Effector memory CD8-positive, alpha-beta T cell (primary cell): ENCODE measurements around the gene AMOTL1.
"Not testable (repeated sequence)": the region's sequence is repeated elsewhere in the genome, so short reads cannot be mapped to it uniquely, and the experiment has no call there.

Experiments
- ATAC-seq: fragments of 150-1000 bp; cut with Tn5 transposase; replicated peaks from 2 replicates; pipeline ENCODE4 v1.10.0; 2021; ENCODE audit warnings: mild to moderate bottlenecking, moderate library complexity
- DNase-seq, 3 experiments: peaks; one replicate each; pipeline ENCODE4 v3.0.0; 2021
- H3K27ac Mint-ChIP-seq, 2 donors: one replicate each; pipeline ENCODE4 v1.8.0; 2022; ENCODE audit warnings: mild to moderate bottlenecking in 2 of 2, mixed read lengths in 2 of 2, moderate library complexity in 2 of 2
- H3K27me3 Mint-ChIP-seq, 2 donors: one replicate each; pipeline ENCODE4 v1.8.0; 2022; ENCODE audit warnings: mixed read lengths in 2 of 2
- H3K36me3 Mint-ChIP-seq: one replicate; pipeline ENCODE4 v1.8.0; 2022; ENCODE audit warnings: mild to moderate bottlenecking, moderate library complexity, mixed read lengths; ENCODE audit not compliant: insufficient read depth
- H3K4me1 Mint-ChIP-seq, 2 donors: one replicate each; pipeline ENCODE4 v1.8.0; 2022; ENCODE audit warnings: low read depth in 2 of 2, mixed read lengths in 2 of 2
- H3K4me3 Mint-ChIP-seq, 2 donors: one replicate each; pipeline ENCODE4 v1.8.0; 2022; ENCODE audit warnings: mild to moderate bottlenecking in 2 of 2, mixed read lengths in 2 of 2, moderate library complexity in 2 of 2
- H3K9me3 Mint-ChIP-seq, 2 donors: one replicate each; pipeline ENCODE4 v1.8.0; 2022; ENCODE audit warnings: mixed read lengths in 2 of 2

The AMOTL1 gene

DNA sequence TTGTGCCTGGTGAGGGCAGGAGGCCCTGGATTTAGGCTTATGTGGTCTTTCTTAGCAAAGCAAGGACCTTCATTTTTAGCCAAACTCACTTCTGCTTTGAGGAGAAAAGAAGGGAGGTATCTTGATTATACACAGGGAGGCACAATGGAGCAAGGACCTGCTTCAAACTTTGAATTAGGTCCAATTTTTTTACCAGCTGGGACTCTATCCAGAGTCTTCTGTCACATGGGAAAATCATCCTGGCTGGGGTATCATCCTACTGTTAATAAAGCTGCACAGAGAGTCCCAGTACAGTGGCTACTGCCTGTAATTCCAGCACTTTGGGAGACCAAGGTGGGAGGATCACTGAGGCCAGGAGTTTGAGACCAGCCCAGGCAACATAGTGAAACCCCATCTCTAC is 117.4 kb downstream of the AMOTL1 start:
- Mint-ChIP-seq H3K27ac (no peak overlapping the region), H3K9me3 (peaks cover 0 to 9% of the 10 kb centered on the region in 2 donors), H3K36me3 (no peaks in the 10 kb centered on the region), H3K27me3 (no peaks in the 10 kb centered on the region), H3K4me3 (no peak overlapping the region), H3K4me1 (no peaks in the 10 kb centered on the region)
- no peak for ATAC-seq
- no peak for DNase-seq

- no peak overlapping the region for H3K4me3 Mint-ChIP-seq
- H3K36me3 Mint-ChIP-seq = no peaks in the 10 kb centered on the region
- peaks cover 4 to 11% of the 10 kb centered on the region in 2 donors for H3K27me3 Mint-ChIP-seq
- DNase-seq = no peak
- no peak overlapping the region for H3K27ac Mint-ChIP-seq
- peaks cover 4 to 27% of the 10 kb centered on the region in 2 donors for H3K9me3 Mint-ChIP-seq
- ATAC-seq = no peak
- H3K4me1 Mint-ChIP-seq = no peaks in the 10 kb centered on the region
Measured at GRCh38 chr11:94888204-94888603, 120.0 kb downstream of the AMOTL1 start.

DNA sequence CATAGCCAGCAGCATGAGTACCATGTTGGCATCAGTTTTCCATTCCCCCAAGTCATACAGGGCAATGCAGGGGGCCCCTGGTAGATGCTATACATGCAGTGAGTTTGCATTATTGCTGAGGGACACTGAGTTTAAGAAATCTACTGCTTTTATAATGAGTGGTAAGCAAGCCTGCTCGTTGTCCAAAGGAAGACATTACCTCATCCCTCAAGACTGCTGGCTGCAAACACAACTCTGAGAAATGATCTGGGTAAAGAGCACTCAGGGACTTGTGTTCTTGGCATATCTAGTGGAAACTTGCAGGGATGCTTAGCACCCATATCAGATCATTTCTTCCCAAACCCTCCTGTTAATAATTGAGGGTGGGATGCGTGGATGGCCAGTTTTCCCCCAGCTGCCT is 127.3 kb downstream of the AMOTL1 start:
- Mint-ChIP-seq H3K27me3 (peaks cover 18 to 19% of the 10 kb centered on the region in 2 donors), H3K27ac (no peak overlapping the region), H3K36me3 (no peaks in the 10 kb centered on the region), H3K4me3 (no peak overlapping the region), H3K9me3 (peaks cover 6 to 21% of the 10 kb centered on the region in 2 donors), H3K4me1 (no peaks in the 10 kb centered on the region)
- ATAC-seq (no peak), DNase-seq (no peak)

- H3K27ac Mint-ChIP-seq = no peak overlapping the region
- no peak for DNase-seq
- no peaks in the 10 kb centered on the region for H3K4me1 Mint-ChIP-seq
- H3K9me3 Mint-ChIP-seq = peaks cover 6 to 21% of the 10 kb centered on the region in 2 donors
- H3K36me3 Mint-ChIP-seq = no peaks in the 10 kb centered on the region
- peaks cover 18 to 19% of the 10 kb centered on the region in 2 donors for H3K27me3 Mint-ChIP-seq
- ATAC-seq = no peak
- H3K4me3 Mint-ChIP-seq = no peak overlapping the region
Measured at GRCh38 chr11:94895971-94896370, 127.8 kb downstream of the AMOTL1 start.

GRCh38 chr11:94897330-94897768 is 129.2 kb downstream of the AMOTL1 start:
- no peaks in the 10 kb centered on the region for H3K4me1 Mint-ChIP-seq
- DNase-seq = peak; percentile 10 to 19 (median 11)
- peaks cover 15 to 18% of the 10 kb centered on the region in 2 donors for H3K27me3 Mint-ChIP-seq
- H3K4me3 Mint-ChIP-seq = no peak overlapping the region
- no peak for ATAC-seq
- H3K9me3 Mint-ChIP-seq = peaks cover 6 to 12% of the 10 kb centered on the region in 2 donors
- H3K36me3 Mint-ChIP-seq = no peaks in the 10 kb centered on the region
- no peak overlapping the region for H3K27ac Mint-ChIP-seq

GRCh38 chr11:94907226-94907625 is 139.1 kb downstream of the AMOTL1 start:
- no peaks in the 10 kb centered on the region for H3K36me3 Mint-ChIP-seq

GRCh38 chr11:94909371-94909820 is 141.2 kb downstream of the AMOTL1 start:
- no peak for DNase-seq
- Mint-ChIP-seq H3K4me3 (no peak overlapping the region), H3K4me1 (no peaks in the 10 kb centered on the region), H3K27ac (no peak overlapping the region), H3K27me3 (peaks cover 0 to 7% of the 10 kb centered on the region in 2 donors), H3K9me3 (no peaks in the 10 kb centered on the region), H3K36me3 (no peaks in the 10 kb centered on the region)
- no peak for ATAC-seq

More at GRCh38 chr11:94907226-94907625, 139.1 kb downstream of the AMOTL1 start:
- no peak for ATAC-seq
- peaks cover 0 to 7% of the 10 kb centered on the region in 2 donors for H3K27me3 Mint-ChIP-seq
- no peak overlapping the region for H3K4me3 Mint-ChIP-seq
- DNase-seq = no peak
- H3K27ac Mint-ChIP-seq = no peak overlapping the region
- H3K9me3 Mint-ChIP-seq = no peaks in the 10 kb centered on the region
- no peaks in the 10 kb centered on the region for H3K4me1 Mint-ChIP-seq

DNA sequence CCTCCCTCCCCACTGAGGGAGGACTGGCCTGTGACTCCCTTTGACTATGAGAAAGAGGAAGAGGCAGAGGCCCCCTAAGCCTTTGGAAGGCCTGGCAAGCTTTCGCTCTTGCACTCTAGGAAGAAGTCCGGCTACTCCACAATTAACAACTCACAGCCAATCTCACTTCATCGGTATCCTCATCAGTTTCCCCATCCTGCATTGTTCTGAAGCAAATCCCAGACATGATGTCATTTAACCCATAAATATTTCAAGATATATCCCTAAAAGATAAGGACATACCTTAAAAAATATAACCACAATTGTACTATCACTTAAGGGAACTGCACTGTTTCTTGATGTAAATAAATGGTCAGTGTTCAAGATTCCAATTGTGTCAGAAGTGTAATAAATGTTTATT is 142.1 kb downstream of the AMOTL1 start:
- Mint-ChIP-seq H3K36me3 (no peaks in the 10 kb centered on the region), H3K4me1 (no peaks in the 10 kb centered on the region), H3K27ac (no peak overlapping the region), H3K27me3 (peaks cover 0 to 7% of the 10 kb centered on the region in 2 donors), H3K9me3 (no peaks in the 10 kb centered on the region), H3K4me3 (no peak overlapping the region)
- ATAC-seq (no peak), DNase-seq (no peak)

GRCh38 chr11:94910779-94911178 is 142.6 kb downstream of the AMOTL1 start:
- peaks cover 0 to 7% of the 10 kb centered on the region in 2 donors for H3K27me3 Mint-ChIP-seq
- DNase-seq (no peak), ATAC-seq (no peak)
- no peaks in the 10 kb centered on the region for H3K9me3 Mint-ChIP-seq
- H3K4me1 Mint-ChIP-seq = no peaks in the 10 kb centered on the region
- H3K27ac Mint-ChIP-seq = no peak overlapping the region
- H3K4me3 Mint-ChIP-seq = no peak overlapping the region
- no peaks in the 10 kb centered on the region for H3K36me3 Mint-ChIP-seq

DNA sequence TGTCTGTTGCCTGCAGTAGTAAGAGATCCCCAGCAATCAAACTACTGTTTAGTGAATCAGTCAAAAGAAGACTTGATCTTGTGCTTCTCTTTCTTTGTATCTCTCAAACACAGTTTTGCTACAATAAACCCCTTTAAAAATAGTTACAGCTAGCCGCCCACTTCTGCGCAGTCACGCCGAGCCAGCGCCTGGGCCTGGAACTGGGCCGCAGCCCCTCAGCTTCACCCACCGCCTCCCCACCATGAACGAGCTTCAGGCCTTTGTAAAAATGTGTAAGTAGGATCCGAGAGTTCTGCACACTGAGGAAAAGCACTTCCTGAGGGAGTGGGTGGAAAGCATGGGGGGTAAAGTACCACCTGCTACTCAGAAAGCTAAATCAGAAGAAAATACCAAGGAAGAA is 144.7 kb downstream of the AMOTL1 start:
- Mint-ChIP-seq H3K27ac (no peak overlapping the region), H3K4me1 (no peaks in the 10 kb centered on the region), H3K9me3 (no peaks in the 10 kb centered on the region), H3K4me3 (no peak overlapping the region), H3K27me3 (peaks cover 0 to 7% of the 10 kb centered on the region in 2 donors), H3K36me3 (no peaks in the 10 kb centered on the region)
- DNase-seq (no peak), ATAC-seq (no peak)

DNA sequence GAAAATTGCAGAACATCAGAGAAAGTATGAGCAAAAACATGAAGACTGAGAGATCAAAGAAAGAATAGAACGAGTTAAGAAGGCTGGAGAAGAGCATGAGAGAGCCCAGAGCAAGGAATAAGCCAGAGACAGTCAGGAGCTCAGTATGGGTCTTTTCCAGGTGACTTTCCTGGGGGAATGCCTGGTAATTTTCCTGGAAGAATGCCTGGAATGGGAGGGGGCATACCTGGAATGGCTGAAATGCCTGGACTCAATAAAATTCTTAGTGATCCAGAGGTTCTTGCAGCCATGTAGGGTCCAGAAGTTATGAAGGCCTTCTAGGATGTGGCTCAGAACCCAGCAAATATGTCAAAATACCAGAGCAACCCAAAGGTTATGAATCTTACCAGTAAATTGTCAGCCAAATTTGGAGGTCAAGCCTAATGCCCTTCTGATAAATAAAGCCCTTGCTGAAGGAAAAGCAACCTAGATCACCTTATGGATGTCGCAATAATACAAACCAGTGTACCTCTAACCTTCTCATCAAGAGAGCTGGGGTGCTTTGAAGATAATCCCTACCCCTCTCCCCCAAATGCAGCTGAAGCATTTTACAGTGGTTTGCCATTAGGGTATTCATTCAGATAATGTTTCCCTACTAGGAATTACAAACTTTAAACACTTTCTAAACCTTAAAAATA is 145.7 kb downstream of the AMOTL1 start:
- not testable (repeated sequence) for DNase-seq, ATAC-seq, H3K36me3 Mint-ChIP-seq, H3K27ac Mint-ChIP-seq, H3K4me3 Mint-ChIP-seq, H3K4me1 Mint-ChIP-seq, H3K9me3 Mint-ChIP-seq, H3K27me3 Mint-ChIP-seq

GRCh38 chr11:94920311-94920710 is 152.2 kb downstream of the AMOTL1 start:
- DNase-seq = no peak
- ATAC-seq = no peak
- H3K36me3 Mint-ChIP-seq = no peaks in the 10 kb centered on the region
- H3K27me3 Mint-ChIP-seq = peaks cover 0 to 12% of the 10 kb centered on the region in 2 donors
- H3K4me3 Mint-ChIP-seq = no peak overlapping the region
- peaks cover 17 to 18% of the 10 kb centered on the region in 2 donors for H3K4me1 Mint-ChIP-seq
- H3K9me3 Mint-ChIP-seq = no peaks in the 10 kb centered on the region
- no peak overlapping the region for H3K27ac Mint-ChIP-seq

- Mint-ChIP-seq H3K4me3 (no peak overlapping the region), H3K9me3 (no peaks in the 10 kb centered on the region), H3K36me3 (no peaks in the 10 kb centered on the region), H3K4me1 (peaks cover 25 to 26% of the 10 kb centered on the region in 2 donors), H3K27ac (no peak overlapping the region), H3K27me3 (peaks cover 0 to 12% of the 10 kb centered on the region in 2 donors)
- ATAC-seq (no peak), DNase-seq (no peak)
Measured at GRCh38 chr11:94922321-94923003, 154.3 kb downstream of the AMOTL1 start.

- Mint-ChIP-seq H3K9me3 (no peaks in the 10 kb centered on the region), H3K27ac (no peak overlapping the region), H3K4me1 (peaks cover 25 to 26% of the 10 kb centered on the region in 2 donors)
Measured at GRCh38 chr11:94923004-94923334, 154.8 kb downstream of the AMOTL1 start.

More at GRCh38 chr11:94923004-94923334, 154.8 kb downstream of the AMOTL1 start:
- no peak for ATAC-seq
- Mint-ChIP-seq H3K27me3 (peaks cover 0 to 12% of the 10 kb centered on the region in 2 donors), H3K36me3 (no peaks in the 10 kb centered on the region), H3K4me3 (no peak overlapping the region)
- no peak for DNase-seq
